Measurements from ENCODE around the gene IGFBP3.

Gene IGFBP3

GRCh38 chr7:45891462-45892402, 29.3 kb downstream of the IGFBP3 start:
- DNase-seq = no peak

GRCh38 chr7:45890902-45891461, 30.1 kb downstream of the IGFBP3 start:
- no peak for DNase-seq

- no peak for DNase-seq
Measured at GRCh38 chr7:45890125-45890901, 30.8 kb downstream of the IGFBP3 start.

- no peak for DNase-seq
Measured at GRCh38 chr7:45889367-45890067, 31.6 kb downstream of the IGFBP3 start.

GRCh38 chr7:45888993-45889366, 32.1 kb downstream of the IGFBP3 start:
- peak; percentile 49 for DNase-seq

- DNase-seq = no peak
Measured at GRCh38 chr7:45888185-45888992, 32.7 kb downstream of the IGFBP3 start, which contains the start of gene IGFBP1. Gene IGFBP1, plus strand, starts transcription at chr7:45888488. Its CDS starts 165 bp downstream, at chr7:45888653.

- no peak for DNase-seq
Measured at GRCh38 chr7:45886931-45887667, 34.0 kb downstream of the IGFBP3 start.

- peak; percentile 57 for DNase-seq
Measured at GRCh38 chr7:45885264-45885882, 35.7 kb downstream of the IGFBP3 start.

- no peak for DNase-seq
Measured at GRCh38 chr7:45884136-45884535, 36.9 kb downstream of the IGFBP3 start.

- no peak for DNase-seq
Measured at GRCh38 chr7:45882465-45882810, 38.6 kb downstream of the IGFBP3 start.

- no peak for DNase-seq
Measured at GRCh38 chr7:45881759-45882464, 39.2 kb downstream of the IGFBP3 start.

GRCh38 chr7:45881280-45881758, 39.8 kb downstream of the IGFBP3 start:
- no peak for DNase-seq

GRCh38 chr7:45880433-45880860, 40.6 kb downstream of the IGFBP3 start:
- no peak for DNase-seq

GRCh38 chr7:45878457-45879144, 42.5 kb downstream of the IGFBP3 start:
- no peak for DNase-seq

GRCh38 chr7:45876519-45876918, 44.6 kb downstream of the IGFBP3 start:
- DNase-seq = no peak

GRCh38 chr7:45874408-45875131, 46.5 kb downstream of the IGFBP3 start:
- no peak for DNase-seq

- no peak for DNase-seq
Measured at GRCh38 chr7:45873355-45873754, 47.7 kb downstream of the IGFBP3 start.

GRCh38 chr7:45873035-45873354, 48.1 kb downstream of the IGFBP3 start, which contains the start of gene CCDC201:
Gene CCDC201, minus strand, starts transcription at chr7:45873082. Its CDS starts 75 bp downstream, at chr7:45873007.
- no peak for DNase-seq

Measured in 8988T (cell line).